ENCODE data around the gene CEP152. TPM values are rescaled to one million over a fixed set of nuclear protein-coding genes. Genes with fewer than 3 reads are reported as not detected.

The CEP152 gene
- total RNA-seq, 2 donors from 2014 or later: 12.3 to 19.1 TPM

- H3K36me3 ChIP-seq (ENCODE audit: control insufficient read depth, insufficient read depth, low read length): peaks cover 12% of the 10 kb centered on the region
- peaks cover 19% of the 10 kb centered on the region for H3K36me3 Mint-ChIP-seq (ENCODE audit: low read depth)
- WGBS, 2 experiments (ENCODE audit: insufficient coverage in 1 of 2, insufficient read length in 1 of 2): 92 to 100% methylated on average over 1 to 2 of the region's 3 CpGs
Observed at GRCh38 chr15:48754011-48754410, 56.9 kb downstream of the CEP152 start.

GRCh38 chr15:48751595-48751994, 59.3 kb downstream of the CEP152 start:
- 75% methylated on average over 2 of the region's 3 CpGs; no CpG with 5 or more reads in 1 of the 2 experiments for WGBS, 2 experiments (ENCODE audit: insufficient coverage in 1 of 2, insufficient read length in 1 of 2)
- Histone ChIP-seq H3K9me3 (ENCODE audit: control insufficient read depth, low read length) (no peaks in the 10 kb centered on the region), H3K4me1 (ENCODE audit: control insufficient read depth, insufficient read depth, low read length) (no peaks in the 10 kb centered on the region), H3K27me3 (ENCODE audit: control insufficient read depth, insufficient read depth, low read length, poor library complexity, severe bottlenecking) (no peaks in the 10 kb centered on the region), H3K27ac (ENCODE audit: low read depth, low read length) (no peak overlapping the region), H3K9ac (ENCODE audit: extremely low read depth, low read length, poor library complexity, severe bottlenecking) (no peak overlapping the region), H3K36me3 (ENCODE audit: control insufficient read depth, insufficient read depth, low read length) (peaks cover 5% of the 10 kb centered on the region), H3K4me3 (ENCODE audit: low read length) (no peak overlapping the region)
- Mint-ChIP-seq H3K27ac (no peak overlapping the region), H3K4me1 (peaks cover 4% of the 10 kb centered on the region), H3K9me3 (no peaks in the 10 kb centered on the region), H3K27me3 (ENCODE audit: insufficient read depth) (no peaks in the 10 kb centered on the region), H3K36me3 (ENCODE audit: low read depth) (peaks cover 12% of the 10 kb centered on the region), H3K4me3 (no peak overlapping the region)
- DNase-seq: no peak
- TF ChIP-seq CTCF (conservative IDR thresholded peaks at IDR 0.05): no peak

More at GRCh38 chr15:48754011-48754410, 56.9 kb downstream of the CEP152 start:
- H3K27me3 ChIP-seq (ENCODE audit: control insufficient read depth, insufficient read depth, low read length, poor library complexity, severe bottlenecking): no peaks in the 10 kb centered on the region
- H3K27ac ChIP-seq (ENCODE audit: low read depth, low read length): no peak overlapping the region
- no peak for DNase-seq
- Mint-ChIP-seq H3K9me3 (no peaks in the 10 kb centered on the region), H3K4me3 (no peak overlapping the region), H3K27me3 (ENCODE audit: insufficient read depth) (no peaks in the 10 kb centered on the region), H3K27ac (no peak overlapping the region), H3K4me1 (no peaks in the 10 kb centered on the region)
- no peak for TF ChIP-seq CTCF (conservative IDR thresholded peaks at IDR 0.05)
- H3K4me3 ChIP-seq (ENCODE audit: low read length): no peak overlapping the region
- no peaks in the 10 kb centered on the region for H3K4me1 ChIP-seq (ENCODE audit: control insufficient read depth, insufficient read depth, low read length)
- H3K9me3 ChIP-seq (ENCODE audit: control insufficient read depth, low read length): no peaks in the 10 kb centered on the region
- H3K9ac ChIP-seq (ENCODE audit: extremely low read depth, low read length, poor library complexity, severe bottlenecking): no peak overlapping the region

GRCh38 chr15:48748535-48748934, 62.3 kb downstream of the CEP152 start:
- H3K9ac ChIP-seq (ENCODE audit: extremely low read depth, low read length, poor library complexity, severe bottlenecking): no peak overlapping the region
- no peak for TF ChIP-seq CTCF (conservative IDR thresholded peaks at IDR 0.05)
- no peaks in the 10 kb centered on the region for H3K9me3 ChIP-seq (ENCODE audit: control insufficient read depth, low read length)
- no peaks in the 10 kb centered on the region for H3K27me3 Mint-ChIP-seq (ENCODE audit: insufficient read depth)
- WGBS, 2 experiments (ENCODE audit: insufficient coverage in 1 of 2, insufficient read length in 1 of 2): 93% methylated on average over 1 of the region's 1 CpG; no CpG with 5 or more reads in 1 of the 2 experiments
- H3K4me3 Mint-ChIP-seq: no peak overlapping the region
- no peaks in the 10 kb centered on the region for H3K27me3 ChIP-seq (ENCODE audit: control insufficient read depth, insufficient read depth, low read length, poor library complexity, severe bottlenecking)
- H3K4me3 ChIP-seq (ENCODE audit: low read length): no peak overlapping the region
- no peaks in the 10 kb centered on the region for H3K9me3 Mint-ChIP-seq
- no peaks in the 10 kb centered on the region for H3K4me1 ChIP-seq (ENCODE audit: control insufficient read depth, insufficient read depth, low read length)
- no peak for DNase-seq
- no peak overlapping the region for H3K27ac Mint-ChIP-seq
- no peak overlapping the region for H3K27ac ChIP-seq (ENCODE audit: low read depth, low read length)
- H3K36me3 ChIP-seq (ENCODE audit: control insufficient read depth, insufficient read depth, low read length): peaks cover 8% of the 10 kb centered on the region
- peaks cover 9% of the 10 kb centered on the region for H3K36me3 Mint-ChIP-seq (ENCODE audit: low read depth)
- peaks cover 10% of the 10 kb centered on the region for H3K4me1 Mint-ChIP-seq

Measured in endodermal cell (in vitro differentiated cells).